ENCODE results near the gene RLN3.

RLN3 gene

DNA sequence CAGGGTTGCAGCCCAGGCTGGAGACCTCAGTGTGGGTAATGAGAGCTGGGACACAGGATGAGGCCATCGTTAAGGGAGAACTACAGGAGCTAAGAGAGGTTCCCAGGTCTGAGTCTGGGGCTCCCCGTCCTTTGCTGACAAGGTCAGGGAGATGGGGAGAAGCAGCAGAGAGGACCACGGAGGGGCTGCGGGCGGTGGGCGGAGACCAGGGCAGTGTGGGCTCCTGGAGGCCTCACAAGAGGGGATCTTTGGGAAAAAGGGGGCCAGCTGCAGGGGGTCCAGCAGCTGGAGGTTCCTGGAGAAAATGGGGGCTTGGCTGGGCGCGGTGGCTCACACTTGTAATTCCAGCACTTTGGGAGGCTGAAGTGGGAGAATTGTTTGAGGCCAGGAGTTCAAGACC is 37.9 kb upstream of the RLN3 start:
- no peak overlapping the region for H3K4ac ChIP-seq (ENCODE audit: low read depth in 1 of 2, low read length in 2 of 2)
- peaks cover 37% of the 10 kb centered on the region for H3K79me1 ChIP-seq (replicated peaks; ENCODE audit: low read length, poor library complexity, severe bottlenecking)
- H4K8ac ChIP-seq (ENCODE audit: low read length), result no peak overlapping the region
- H4K91ac ChIP-seq (ENCODE audit: low read length), result no peak overlapping the region
- 92% methylated on average over 8 of the region's 8 CpGs for WGBS
- no peak overlapping the region for H2BK12ac ChIP-seq (ENCODE audit: low read length in 2 of 2)
- H3K9ac ChIP-seq (ENCODE audit: low read length), result no peak overlapping the region
- H3K23ac ChIP-seq (ENCODE audit: low read length in 2 of 2), result no peak overlapping the region
- no peaks in the 10 kb centered on the region for H3K27me3 ChIP-seq (ENCODE audit: control insufficient read depth in 1 of 2, insufficient read depth in 1 of 2, low read length in 2 of 2)
- no peak overlapping the region for H3K4me3 ChIP-seq (ENCODE audit: insufficient read depth in 1 of 2, low read depth in 1 of 2, low read length in 2 of 2)
- no peak overlapping the region for H3K4me2 ChIP-seq (ENCODE audit: low read length, poor library complexity, severe bottlenecking)
- no peak overlapping the region for H3K27ac ChIP-seq (ENCODE audit: low read length, poor library complexity, severe bottlenecking)
- DNase-seq, result no peak
- no peaks in the 10 kb centered on the region for H3K9me3 ChIP-seq (ENCODE audit: control insufficient read depth, low read length)
- H2BK5ac ChIP-seq (ENCODE audit: low read depth, low read length, poor library complexity, severe bottlenecking), result no peak overlapping the region
- H3K18ac ChIP-seq (ENCODE audit: low read depth in 1 of 2, low read length in 2 of 2), result no peak overlapping the region
- no peak overlapping the region for H2BK15ac ChIP-seq (ENCODE audit: low read depth, poor library complexity, severe bottlenecking)
- H3K4me1 ChIP-seq (ENCODE audit: control insufficient read depth, insufficient read depth, low read depth, low read length), result peaks cover 36% of the 10 kb centered on the region
- H2AFZ ChIP-seq (ENCODE audit: low read depth, low read length), result no peak overlapping the region
- peaks cover 10 to 47% of the 10 kb centered on the region in 2 experiments for H3K36me3 ChIP-seq (ENCODE audit: control insufficient read depth in 1 of 2, insufficient read depth in 2 of 2, low read depth in 1 of 2, low read length in 2 of 2)
- no peak overlapping the region for H3K14ac ChIP-seq (ENCODE audit: low read length in 2 of 2)
- no peak overlapping the region for H2BK120ac ChIP-seq (ENCODE audit: low read depth, low read length)
- H2AK5ac ChIP-seq (ENCODE audit: low read length, severe bottlenecking), result no peak overlapping the region

DNA sequence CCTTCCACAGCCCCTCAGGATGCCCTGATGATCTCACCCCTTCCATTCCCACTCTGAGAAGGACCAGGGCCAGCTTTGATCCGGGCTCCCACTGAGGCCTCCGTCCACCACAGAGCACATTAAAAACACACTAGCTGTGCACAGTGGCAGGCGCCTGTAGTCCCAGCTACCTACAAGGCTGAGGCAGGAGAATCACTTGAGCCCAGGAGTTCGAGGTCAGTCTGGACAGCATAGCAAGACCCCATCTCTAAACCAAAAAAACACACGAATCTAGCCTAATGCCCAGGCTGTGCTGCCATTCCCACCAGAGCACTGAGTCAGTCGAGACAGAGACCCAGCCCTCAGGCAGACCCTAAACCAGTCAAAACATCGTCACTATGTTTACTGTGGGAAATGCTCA is 35.9 kb upstream of the RLN3 start:
- no peak overlapping the region for H3K27ac ChIP-seq (ENCODE audit: low read length, poor library complexity, severe bottlenecking)
- no peak overlapping the region for H2BK12ac ChIP-seq (ENCODE audit: low read length in 2 of 2)
- H2AFZ ChIP-seq (ENCODE audit: low read depth, low read length), result no peak overlapping the region
- no peak overlapping the region for H4K91ac ChIP-seq (ENCODE audit: low read length)
- no peaks in the 10 kb centered on the region for H3K9me3 ChIP-seq (ENCODE audit: control insufficient read depth, low read length)
- peaks cover 10 to 62% of the 10 kb centered on the region in 2 experiments for H3K36me3 ChIP-seq (ENCODE audit: control insufficient read depth in 1 of 2, insufficient read depth in 2 of 2, low read depth in 1 of 2, low read length in 2 of 2)
- WGBS, result 96% methylated on average over 7 of the region's 7 CpGs
- H3K4me2 ChIP-seq (ENCODE audit: low read length, poor library complexity, severe bottlenecking), result no peak overlapping the region
- no peak overlapping the region for H3K9ac ChIP-seq (ENCODE audit: low read length)
- no peak overlapping the region for H3K14ac ChIP-seq (ENCODE audit: low read length in 2 of 2)
- H3K4me3 ChIP-seq (ENCODE audit: insufficient read depth in 1 of 2, low read depth in 1 of 2, low read length in 2 of 2), result no peak overlapping the region
- H2BK120ac ChIP-seq (ENCODE audit: low read depth, low read length), result no peak overlapping the region
- H2BK5ac ChIP-seq (ENCODE audit: low read depth, low read length, poor library complexity, severe bottlenecking), result no peak overlapping the region
- no peak overlapping the region for H2BK15ac ChIP-seq (ENCODE audit: low read depth, poor library complexity, severe bottlenecking)
- H3K23ac ChIP-seq (ENCODE audit: low read length in 2 of 2), result no peak overlapping the region
- peaks cover 20% of the 10 kb centered on the region for H3K4me1 ChIP-seq (ENCODE audit: control insufficient read depth, insufficient read depth, low read depth, low read length)
- DNase-seq, result no peak
- no peak overlapping the region for H3K4ac ChIP-seq (ENCODE audit: low read depth in 1 of 2, low read length in 2 of 2)
- H3K18ac ChIP-seq (ENCODE audit: low read depth in 1 of 2, low read length in 2 of 2), result no peak overlapping the region
- no peak overlapping the region for H2AK5ac ChIP-seq (ENCODE audit: low read length, severe bottlenecking)
- H4K8ac ChIP-seq (ENCODE audit: low read length), result no peak overlapping the region
- H3K79me1 ChIP-seq (replicated peaks; ENCODE audit: low read length, poor library complexity, severe bottlenecking), result peaks cover 49% of the 10 kb centered on the region
- H3K27me3 ChIP-seq (ENCODE audit: control insufficient read depth in 1 of 2, insufficient read depth in 1 of 2, low read length in 2 of 2), result no peaks in the 10 kb centered on the region

DNA sequence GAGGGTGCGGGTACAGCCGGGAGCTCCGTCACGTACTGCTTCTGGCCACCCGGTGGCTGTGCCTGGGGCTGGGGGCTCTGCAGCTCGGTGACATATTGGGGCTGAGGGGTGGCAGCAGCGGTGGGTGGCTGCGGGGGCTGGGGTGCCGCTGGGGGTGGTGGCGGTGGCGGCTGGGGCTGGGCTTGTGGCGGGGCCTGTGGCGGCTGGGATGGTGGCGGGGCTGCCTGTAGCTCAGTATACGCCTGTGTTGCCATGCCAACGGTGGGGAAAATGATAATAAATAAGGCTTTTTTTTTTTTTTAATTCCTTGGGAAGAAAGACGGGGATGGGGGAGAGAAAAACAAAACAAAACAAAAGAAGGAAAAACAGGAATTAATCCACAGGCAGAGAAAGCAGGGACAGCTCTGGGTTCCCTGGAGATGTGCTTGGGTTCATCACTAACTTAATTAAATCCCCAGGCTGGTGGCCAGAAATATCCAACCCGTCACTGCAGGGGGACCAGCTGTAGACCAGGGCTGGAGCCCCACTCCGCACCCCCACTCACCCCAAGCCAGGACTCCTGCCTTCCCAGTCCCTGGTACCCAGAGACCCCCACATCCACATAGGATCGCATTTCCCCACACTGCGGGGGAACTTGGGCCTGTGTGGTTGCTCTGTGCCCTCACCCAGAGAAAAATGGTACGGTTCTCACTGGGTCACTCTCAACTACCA is 34.2 kb upstream of the RLN3 start:
- 97% methylated on average over 19 of the region's 22 CpGs for WGBS

DNA sequence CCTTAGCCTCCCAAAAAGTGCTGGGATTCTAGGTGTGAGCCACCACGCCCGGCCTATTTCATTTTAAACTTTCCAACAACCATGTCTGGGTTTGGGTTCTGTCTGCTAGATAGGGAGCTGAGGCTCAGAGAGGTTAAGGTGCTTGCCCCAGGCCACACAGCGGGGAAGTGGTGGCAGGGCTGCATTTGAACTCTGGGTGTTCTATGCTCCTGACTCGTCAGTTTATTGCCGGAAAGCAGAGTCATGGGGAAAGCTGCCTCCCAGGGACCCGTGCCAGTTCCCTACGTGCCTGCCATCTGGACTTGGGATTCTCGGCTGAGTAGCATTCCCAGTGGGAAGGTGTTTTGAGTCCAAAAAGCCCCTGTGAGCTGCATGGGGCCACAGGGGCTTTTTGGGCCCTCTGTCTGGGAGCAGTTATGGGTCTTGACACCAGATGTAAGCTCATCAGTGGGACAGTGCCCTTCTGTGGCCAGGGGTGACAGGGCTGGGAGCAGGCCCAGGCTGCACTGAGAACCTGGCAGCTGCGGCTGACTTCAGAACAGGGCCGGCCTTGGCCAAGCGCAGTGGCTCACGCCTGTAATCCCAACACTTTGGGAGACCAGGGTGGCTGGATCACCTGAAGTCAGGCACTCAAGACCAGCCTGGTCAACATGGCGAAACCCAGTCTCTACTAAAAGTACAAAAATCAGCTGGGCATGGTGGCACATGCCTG is 32.8 kb upstream of the RLN3 start:
- Histone ChIP-seq H2BK120ac (ENCODE audit: low read depth, low read length) (no peak overlapping the region), H3K79me1 (replicated peaks; ENCODE audit: low read length, poor library complexity, severe bottlenecking) (peaks cover 53% of the 10 kb centered on the region), H2BK15ac (ENCODE audit: low read depth, poor library complexity, severe bottlenecking) (no peak overlapping the region), H3K4me2 (ENCODE audit: low read length, poor library complexity, severe bottlenecking) (no peak overlapping the region), H4K8ac (ENCODE audit: low read length) (no peak overlapping the region), H2BK12ac (ENCODE audit: low read length in 2 of 2) (no peak overlapping the region), H3K9ac (ENCODE audit: low read length) (peak overlapping the region; percentile 43), H3K27me3 (ENCODE audit: control insufficient read depth in 1 of 2, insufficient read depth in 1 of 2, low read length in 2 of 2) (no peaks in the 10 kb centered on the region), H2AFZ (ENCODE audit: low read depth, low read length) (no peak overlapping the region), H3K4me3 (ENCODE audit: insufficient read depth in 1 of 2, low read depth in 1 of 2, low read length in 2 of 2) (no peak overlapping the region), H3K9me3 (ENCODE audit: control insufficient read depth, low read length) (peaks cover 10% of the 10 kb centered on the region), H3K14ac (ENCODE audit: low read length in 2 of 2) (no peak overlapping the region), H3K18ac (ENCODE audit: low read depth in 1 of 2, low read length in 2 of 2) (no peak overlapping the region), H3K36me3 (ENCODE audit: control insufficient read depth in 1 of 2, insufficient read depth in 2 of 2, low read depth in 1 of 2, low read length in 2 of 2) (peaks cover 23 to 57% of the 10 kb centered on the region in 2 experiments), H3K23ac (ENCODE audit: low read length in 2 of 2) (no peak overlapping the region), H3K4ac (ENCODE audit: low read depth in 1 of 2, low read length in 2 of 2) (no peak overlapping the region), H4K91ac (ENCODE audit: low read length) (no peak overlapping the region), H3K4me1 (ENCODE audit: control insufficient read depth, insufficient read depth, low read depth, low read length) (peaks cover 4% of the 10 kb centered on the region), H3K27ac (ENCODE audit: low read length, poor library complexity, severe bottlenecking) (no peak overlapping the region), H2BK5ac (ENCODE audit: low read depth, low read length, poor library complexity, severe bottlenecking) (no peak overlapping the region), H2AK5ac (ENCODE audit: low read length, severe bottlenecking) (no peak overlapping the region)
- WGBS, result 97% methylated on average over 12 of the region's 13 CpGs
- no peak for DNase-seq

More for the DNA sequence above, 34.2 kb upstream of the RLN3 start:
- peaks cover 62% of the 10 kb centered on the region for H3K79me1 ChIP-seq (replicated peaks; ENCODE audit: low read length, poor library complexity, severe bottlenecking)
- no peak overlapping the region for H2AFZ ChIP-seq (ENCODE audit: low read depth, low read length)
- H2AK5ac ChIP-seq (ENCODE audit: low read length, severe bottlenecking), result no peak overlapping the region
- no peaks in the 10 kb centered on the region for H3K27me3 ChIP-seq (ENCODE audit: control insufficient read depth in 1 of 2, insufficient read depth in 1 of 2, low read length in 2 of 2)
- no peak overlapping the region for H3K18ac ChIP-seq (ENCODE audit: low read depth in 1 of 2, low read length in 2 of 2)
- no peak overlapping the region for H4K91ac ChIP-seq (ENCODE audit: low read length)
- no peak overlapping the region for H2BK15ac ChIP-seq (ENCODE audit: low read depth, poor library complexity, severe bottlenecking)
- no peak overlapping the region for H2BK5ac ChIP-seq (ENCODE audit: low read depth, low read length, poor library complexity, severe bottlenecking)
- no peak overlapping the region for H3K4me3 ChIP-seq (ENCODE audit: insufficient read depth in 1 of 2, low read depth in 1 of 2, low read length in 2 of 2)
- H3K4me2 ChIP-seq (ENCODE audit: low read length, poor library complexity, severe bottlenecking), result no peak overlapping the region
- H3K23ac ChIP-seq (ENCODE audit: low read length in 2 of 2), result no peak overlapping the region
- no peak overlapping the region for H3K14ac ChIP-seq (ENCODE audit: low read length in 2 of 2)
- peaks cover 2% of the 10 kb centered on the region for H3K9me3 ChIP-seq (ENCODE audit: control insufficient read depth, low read length)
- H2BK120ac ChIP-seq (ENCODE audit: low read depth, low read length), result no peak overlapping the region
- no peak overlapping the region for H2BK12ac ChIP-seq (ENCODE audit: low read length in 2 of 2)
- H3K27ac ChIP-seq (ENCODE audit: low read length, poor library complexity, severe bottlenecking), result no peak overlapping the region
- H3K4me1 ChIP-seq (ENCODE audit: control insufficient read depth, insufficient read depth, low read depth, low read length), result peaks cover 10% of the 10 kb centered on the region
- no peak overlapping the region for H3K4ac ChIP-seq (ENCODE audit: low read depth in 1 of 2, low read length in 2 of 2)
- no peak for DNase-seq
- H4K8ac ChIP-seq (ENCODE audit: low read length), result no peak overlapping the region
- peaks cover 18 to 67% of the 10 kb centered on the region in 2 experiments for H3K36me3 ChIP-seq (ENCODE audit: control insufficient read depth in 1 of 2, insufficient read depth in 2 of 2, low read depth in 1 of 2, low read length in 2 of 2)
- peak overlapping the region; percentile 11 for H3K9ac ChIP-seq (ENCODE audit: low read length)
